HepG2 (cell line): ENCODE results near the gene STAP1. TPM values are rescaled to one million over a fixed set of nuclear protein-coding genes. Genes with fewer than 3 reads are reported as not detected.

ENCODE experiments used
- ATAC-seq: fragments of 200-7000 bp; cut with Tn5 transposase; 3 replicates; pipeline ENCODE4 v1.9.1; 2020; ENCODE audit warnings: mild to moderate bottlenecking, moderate library complexity
- BruUV-seq: library from RNA; stranded (reverse); fragments of 400-500 nt; replicated peaks from 2 replicates; lab custom pipeline; 2021; lab: Mats Ljungman, UMichigan
- CTCF ChIA-PET: fragments of 300-600 bp; formaldehyde crosslinking; extraction: SDS; loops from one replicate; lab custom pipeline; 2021; ENCODE audit warnings: low total read pairs, inconsistent platforms, low intra/inter-chr PET ratio; lab: Yijun Ruan, JAX
- POLR2A ChIA-PET: fragments of 350-600 bp; sonication (Branson Sonifier 250); formaldehyde crosslinking; loops from one replicate; lab custom pipeline; 2020; ENCODE audit warnings: antibody characterized with exemption, inconsistent platforms; lab: Yijun Ruan, JAX
- DNase-seq: peaks from one replicate; pipeline ENCODE4 v3.0.0-alpha.2; 2015; ENCODE audit warnings: low spot score
- FAIRE-seq: peaks from 3 replicates; lab custom pipeline; 2011; peaks lifted over from hg19 to GRCh38; lab: Jason Lieb, UNC
- H2AFZ ChIP-seq: one replicate; pipeline ENCODE4 v1.6.1; 2011; ENCODE audit warnings: low read length, inconsistent platforms
- H3K27ac ChIP-seq: fragments of 300-600 bp; 3 replicates; pipeline ENCODE4 v1.8.0; 2011; ENCODE audit warnings: mixed run types, mild to moderate bottlenecking, mixed read lengths, low read length, inconsistent platforms; ENCODE audit not compliant: insufficient read depth; ENCODE audit errors: extremely low read length
- H3K27me3 ChIP-seq, 2 experiments: fragments of 200-600 bp in 1 of 2; 2 replicates in 1 of 2; 3 replicates in 1 of 2; pipeline versions ENCODE4 v1.6.0 to v1.8.0; 2011; ENCODE audit warnings: low read length in 2 of 2, mild to moderate bottlenecking in 2 of 2, moderate library complexity in 2 of 2, inconsistent platforms in 1 of 2; ENCODE audit not compliant: insufficient read depth in 2 of 2, control insufficient read depth in 1 of 2
- H3K36me3 ChIP-seq, 2 experiments: fragments of 200-600 bp in 1 of 2; replicated peaks in 1 of 2; 2 replicates in 1 of 2; 3 replicates in 1 of 2; pipeline versions ENCODE4 v1.5.1 to v1.8.0; 2011; ENCODE audit warnings: low read length in 2 of 2, inconsistent platforms in 1 of 2; ENCODE audit not compliant: insufficient read depth in 2 of 2, control insufficient read depth in 1 of 2
- H3K4me1 ChIP-seq: 2 replicates; pipeline ENCODE4 v1.5.1; 2012; ENCODE audit warnings: low read length, inconsistent platforms; ENCODE audit not compliant: insufficient read depth
- H3K4me2 ChIP-seq: 2 replicates; pipeline ENCODE4 v1.6.0; 2011; ENCODE audit warnings: low read depth, low read length, inconsistent platforms
- H3K4me3 ChIP-seq, 3 experiments: fragments of 200-600 bp in 1 of 3; sonication (generic), shearing (Covaris generic) in 1 of 3; replicated peaks in 1 of 3; 2 replicates each; pipeline ENCODE4 v1.5.1; 2011 to 2016; ENCODE audit warnings: low read length in 3 of 3, inconsistent platforms in 2 of 3, low read depth in 2 of 3, mild to moderate bottlenecking in 2 of 3, control low read depth in 1 of 3, mixed read lengths in 1 of 3; ENCODE audit not compliant: insufficient read depth in 1 of 3
- H3K79me2 ChIP-seq: one replicate; pipeline ENCODE4 v1.6.1; 2011; ENCODE audit warnings: low read length, inconsistent platforms; ENCODE audit not compliant: insufficient read depth
- H3K9ac ChIP-seq: 2 replicates; pipeline ENCODE4 v1.6.0; 2011; ENCODE audit warnings: mild to moderate bottlenecking, low read depth, low read length, inconsistent platforms; ENCODE audit not compliant: insufficient read depth
- H3K9me3 ChIP-seq: 2 replicates; pipeline ENCODE4 v1.5.1; 2012; ENCODE audit warnings: mild to moderate bottlenecking, low read length
- H4K20me1 ChIP-seq: 2 replicates; pipeline ENCODE4 v1.6.0; 2011; ENCODE audit warnings: inconsistent platforms, mild to moderate bottlenecking, low read length, moderate library complexity; ENCODE audit not compliant: insufficient read depth
- ATF7-NPFF ChIP-seq: sonication (generic); formaldehyde crosslinking; IDR thresholded peaks from 2 replicates; pipeline ENCODE4 v1.8.1; 2023; ENCODE audit warnings: mild to moderate bottlenecking, low read depth, missing genetic modification reagents, moderate library complexity
- BHLHE40 ChIP-seq: IDR thresholded peaks from 2 replicates; pipeline ENCODE4 v1.6.1; 2011; ENCODE audit warnings: low read length, improper control_type of control experiment
- GZF1 ChIP-seq: sonication (generic); formaldehyde crosslinking; IDR thresholded peaks from 2 replicates; pipeline ENCODE4 v1.5.1; 2020; ENCODE audit warnings: mild to moderate bottlenecking, missing genetic modification reagents
- HCFC1 ChIP-seq: fragments of 150-350 bp; IDR thresholded peaks from 2 replicates; pipeline ENCODE4 v1.6.1; 2014; ENCODE audit warnings: low read depth, low read length
- KMT2A ChIP-seq: sonication (generic); formaldehyde crosslinking; IDR thresholded peaks from 2 replicates; pipeline ENCODE4 v1.4.0; 2020; ENCODE audit warnings: missing genetic modification reagents
- LCORL ChIP-seq, 2 experiments: fragments of 450-650 bp in 1 of 2; sonication (generic) in 1 of 2; formaldehyde crosslinking in 1 of 2; IDR thresholded peaks; 2 replicates each; pipeline versions ENCODE4 v1.5.0 to v1.6.1; 2017 to 2020; ENCODE audit warnings: antibody characterized with exemption in 1 of 2, missing genetic modification reagents in 1 of 2
- NFIC ChIP-seq: IDR thresholded peaks from 2 replicates; pipeline ENCODE4 v1.6.1; 2012; ENCODE audit warnings: mild to moderate bottlenecking, low read length, inconsistent platforms
- NONO ChIP-seq, 2 experiments: fragments of 450-650 bp in 1 of 2; sonication (generic) in 1 of 2; formaldehyde crosslinking in 1 of 2; IDR thresholded peaks in 1 of 2; conservative IDR thresholded peaks in 1 of 2; 2 replicates each; pipeline versions ENCODE4 v1.6.1 to v1.8.0; 2017 to 2022; ENCODE audit warnings: mild to moderate bottlenecking in 1 of 2, missing genetic modification reagents in 1 of 2, moderate library complexity in 1 of 2
- PCBP1 ChIP-seq: fragments of 200-400 bp; formaldehyde crosslinking; IDR thresholded peaks from 2 replicates; pipeline ENCODE4 v1.6.1; 2017; ENCODE audit warnings: mild to moderate bottlenecking, low read depth, low read length, borderline replicate concordance
- RAD51 ChIP-seq: fragments of 450-650 bp; IDR thresholded peaks from 2 replicates; pipeline ENCODE4 v1.6.1; 2016; ENCODE audit warnings: borderline replicate concordance
- TBX3 ChIP-seq: fragments of 450-650 bp; IDR thresholded peaks from 2 replicates; pipeline ENCODE4 v1.6.1; 2017; ENCODE audit warnings: antibody characterized with exemption, mild to moderate bottlenecking, inconsistent platforms, borderline replicate concordance
- TRIM22 ChIP-seq: fragments of 450-650 bp; IDR thresholded peaks from 2 replicates; pipeline ENCODE4 v1.6.1; 2017
- ZFP36L2 ChIP-seq: sonication (generic); formaldehyde crosslinking; IDR thresholded peaks from 2 replicates; pipeline ENCODE4 v1.4.0; 2020; ENCODE audit warnings: missing genetic modification reagents
- ZFP90 ChIP-seq: sonication (generic); formaldehyde crosslinking; IDR thresholded peaks from 2 replicates; pipeline ENCODE4 v1.8.0; 2022; ENCODE audit warnings: missing genetic modification reagents, mild to moderate bottlenecking, inconsistent platforms, borderline replicate concordance
- ZKSCAN1 ChIP-seq: fragments of 150-350 bp; IDR thresholded peaks from 2 replicates; pipeline ENCODE4 v1.6.1; 2014; ENCODE audit warnings: low read length
- ZNF282 ChIP-seq: fragments of 450-650 bp; IDR thresholded peaks from 2 replicates; pipeline ENCODE4 v1.6.1; 2018; ENCODE audit not compliant: partially characterized antibody
- ZNF326 ChIP-seq: sonication (generic); formaldehyde crosslinking; IDR thresholded peaks from 2 replicates; pipeline ENCODE4 v1.4.0; 2020; ENCODE audit warnings: missing genetic modification reagents, borderline replicate concordance
- ZNF7 ChIP-seq: IDR thresholded peaks from 2 replicates; pipeline ENCODE4 v1.6.1; 2016; ENCODE audit warnings: missing biosample characterization, missing genetic modification reagents
- WGBS: methylation state at CpG from one replicate; pipeline ENCODE4 v1.1.6; 2017; ENCODE audit warnings: low lambda C conversion rate; 5-methylcytosine and 5-hydroxymethylcytosine counted together
- in situ Hi-C: cut with HindIII; loops from 2 replicates; pipeline ENCODE4 v1.10.0; 2017; ENCODE audit warnings: low pct_unique_long_range_greater_than_20kb; ENCODE audit not compliant: extremely low pct_ligation_motif_present
- intact Hi-C: fragments of 100-400 bp; cut with micrococcal nuclease; formaldehyde crosslinking; loops from one replicate; pipeline ENCODE4 v1.10.0; 2022; ENCODE audit not compliant: unreplicated experiment
- polyA plus RNA-seq, 8 experiments: library from polyadenylated mRNA; depleted of rRNA in 3 of 8; stranded (reverse) in 7 of 8; unstranded in 1 of 8; fragments of >200 nt; fragmentation: Illumina TruSeq in 4 of 8; extraction: Trizol in 4 of 8; gene quantifications; 2 replicates each; pipeline versions ENCODE4 v1.2.1 to v1.2.3, GENCODE V29; 2011 to 2016; ENCODE audit warnings: low read depth in 4 of 8, missing spikeins in 1 of 8, mixed read lengths in 1 of 8; ENCODE audit not compliant: insufficient read depth in 1 of 8
- total RNA-seq, 5 experiments: library from RNA; depleted of rRNA; stranded (reverse); fragments of >200 nt; fragmentation: Illumina TruSeq; extraction: Trizol; gene quantifications; 2 replicates each; pipeline ENCODE4 v1.2.3, GENCODE V29; 2016; ENCODE audit warnings: low read depth in 1 of 5

STAP1 gene
- total and polyA plus RNA-seq, 2 of the 13 experiments (the other 11 are each of a cell fraction or from before 2014, with no cell fraction given), result not detected

- no peak for ATAC-seq
- no TSS peak for BruUV-seq
- 46% methylated on average over 13 of the region's 13 CpGs for WGBS
- Histone ChIP-seq H3K9me3 (no peaks in the 10 kb centered on the region), H3K4me1 (no peaks in the 10 kb centered on the region), H3K4me3 (no peak overlapping the region), H3K4me2 (no peak overlapping the region)
- no peak for TF ChIP-seq ZNF7 (CRISPR knock-in tag)
- TF ChIP-seq GZF1 (CRISPR knock-in tag), result no peak
- no peak for TF ChIP-seq PCBP1
- TF ChIP-seq ZKSCAN1, result no peak
- no peak for TF ChIP-seq TBX3
- TF ChIP-seq ZNF282, result no peak
- no peak for TF ChIP-seq NFIC
- TF ChIP-seq HCFC1, result no peak
- TF ChIP-seq ZNF326 (CRISPR knock-in tag), result no peak
- no peak for TF ChIP-seq LCORL (IDR thresholded peaks at IDR 0.05)
- TF ChIP-seq LCORL (CRISPR knock-in tag; IDR thresholded peaks at IDR 0.05), result no peak
- TF ChIP-seq KMT2A (CRISPR knock-in tag), result no peak
- TF ChIP-seq ZFP36L2 (CRISPR knock-in tag), result no peak
- TF ChIP-seq RAD51, result no peak
- TF ChIP-seq TRIM22, result no peak
- TF ChIP-seq ZFP90 (CRISPR knock-in tag), result no peak
- TF ChIP-seq BHLHE40, result no peak
- TF ChIP-seq NONO (IDR thresholded peaks at IDR 0.05), result no peak
- no peak for TF ChIP-seq NONO (CRISPR knock-in tag; conservative IDR thresholded peaks at IDR 0.05)
- TF ChIP-seq ATF7-NPFF, result no peak
- TF ChIP-seq, all 625 proteins: peak for 0
- no peaks in the 10 kb centered on the region for H3K27me3 ChIP-seq
- no peak overlapping the region for H3K27ac ChIP-seq
- intact Hi-C loops, result no loop called here
- ChIA-PET POLR2A (no interaction called here), CTCF (no interaction called here)
- FAIRE-seq, result no peak
- no peak overlapping the region for H3K9ac ChIP-seq
- H4K20me1 ChIP-seq, result no peaks in the 10 kb centered on the region
- no peaks in the 10 kb centered on the region for H3K36me3 ChIP-seq
- peak overlapping the region; percentile 59 for H2AFZ ChIP-seq
- in situ Hi-C loops, result no loop called here
- no peaks in the 10 kb centered on the region for H3K79me2 ChIP-seq
- no peak for DNase-seq
Measured at GRCh38 chr4:67575232-67576058, 16.9 kb downstream of the STAP1 start.
